ENCODE measurements around the gene OSBPL5.

- TF ChIP-seq POLR2AphosphoS5 (IDR thresholded peaks at IDR 0.05; ENCODE audit: low read depth, low read length) (no peak), TAF1 (IDR thresholded peaks at IDR 0.05; ENCODE audit: borderline replicate concordance, insufficient read depth, low read length) (no peak), FOXP2 (optimal IDR thresholded peaks at IDR 0.05; ENCODE audit: borderline replicate concordance, extremely low read depth, extremely low read length, insufficient read depth) (no peak)
- TF ChIP-seq, protein P1, sequence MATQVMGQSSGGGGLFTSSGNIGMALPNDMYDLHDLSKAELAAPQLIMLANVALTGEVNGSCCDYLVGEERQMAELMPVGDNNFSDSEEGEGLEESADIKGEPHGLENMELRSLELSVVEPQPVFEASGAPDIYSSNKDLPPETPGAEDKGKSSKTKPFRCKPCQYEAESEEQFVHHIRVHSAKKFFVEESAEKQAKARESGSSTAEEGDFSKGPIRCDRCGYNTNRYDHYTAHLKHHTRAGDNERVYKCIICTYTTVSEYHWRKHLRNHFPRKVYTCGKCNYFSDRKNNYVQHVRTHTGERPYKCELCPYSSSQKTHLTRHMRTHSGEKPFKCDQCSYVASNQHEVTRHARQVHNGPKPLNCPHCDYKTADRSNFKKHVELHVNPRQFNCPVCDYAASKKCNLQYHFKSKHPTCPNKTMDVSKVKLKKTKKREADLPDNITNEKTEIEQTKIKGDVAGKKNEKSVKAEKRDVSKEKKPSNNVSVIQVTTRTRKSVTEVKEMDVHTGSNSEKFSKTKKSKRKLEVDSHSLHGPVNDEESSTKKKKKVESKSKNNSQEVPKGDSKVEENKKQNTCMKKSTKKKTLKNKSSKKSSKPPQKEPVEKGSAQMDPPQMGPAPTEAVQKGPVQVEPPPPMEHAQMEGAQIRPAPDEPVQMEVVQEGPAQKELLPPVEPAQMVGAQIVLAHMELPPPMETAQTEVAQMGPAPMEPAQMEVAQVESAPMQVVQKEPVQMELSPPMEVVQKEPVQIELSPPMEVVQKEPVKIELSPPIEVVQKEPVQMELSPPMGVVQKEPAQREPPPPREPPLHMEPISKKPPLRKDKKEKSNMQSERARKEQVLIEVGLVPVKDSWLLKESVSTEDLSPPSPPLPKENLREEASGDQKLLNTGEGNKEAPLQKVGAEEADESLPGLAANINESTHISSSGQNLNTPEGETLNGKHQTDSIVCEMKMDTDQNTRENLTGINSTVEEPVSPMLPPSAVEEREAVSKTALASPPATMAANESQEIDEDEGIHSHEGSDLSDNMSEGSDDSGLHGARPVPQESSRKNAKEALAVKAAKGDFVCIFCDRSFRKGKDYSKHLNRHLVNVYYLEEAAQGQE (IDR thresholded peaks at IDR 0.05; ENCODE audit: insufficient read depth in 1 of 2, low read depth in 2 of 2, low read length in 2 of 2): no peak
These were observed 108.6 kb downstream of the OSBPL5 start for GRCh38 chr11:3056296-3057068.

Data from PFSK-1 (cell line).